Astrocyte (in vitro differentiated cells and primary cell): ENCODE data around the gene DGKQ. TPM values are rescaled to one million over a fixed set of nuclear protein-coding genes. Genes with fewer than 3 reads are reported as not detected.

Source experiments
- DNase-seq: peaks from one replicate; pipeline ENCODE4 v3.0.0-alpha.2; 2010; ENCODE audit warnings: low read depth
- FAIRE-seq: peaks from 2 replicates; lab custom pipeline; 2011; peaks lifted over from hg19 to GRCh38; lab: Jason Lieb, UNC
- H2AFZ ChIP-seq: 2 replicates; pipeline ENCODE4 v1.6.0; 2012; ENCODE audit warnings: low read depth, low read length, inconsistent platforms
- H3K27ac ChIP-seq: 2 replicates; pipeline ENCODE4 v1.5.1; 2011; ENCODE audit warnings: low read depth, low read length, inconsistent platforms
- H3K27me3 ChIP-seq: 2 replicates; pipeline ENCODE4 v1.6.0; 2011; ENCODE audit warnings: low read length, inconsistent platforms; ENCODE audit not compliant: insufficient read depth
- H3K36me3 ChIP-seq: 2 replicates; pipeline ENCODE4 v1.5.1; 2011; ENCODE audit warnings: low read length, inconsistent platforms; ENCODE audit not compliant: insufficient read depth
- H3K4me1 ChIP-seq: 2 replicates; pipeline ENCODE4 v1.5.1; 2011; ENCODE audit warnings: low read length, inconsistent platforms; ENCODE audit not compliant: insufficient read depth
- H3K4me2 ChIP-seq: 2 replicates; pipeline ENCODE4 v1.6.0; 2012; ENCODE audit warnings: low read length, inconsistent platforms
- H3K4me3 ChIP-seq: 2 replicates; pipeline ENCODE4 v1.5.1; 2011; ENCODE audit warnings: low read depth, mild to moderate bottlenecking, low read length, inconsistent platforms; ENCODE audit not compliant: insufficient read depth
- H3K79me2 ChIP-seq: 2 replicates; pipeline ENCODE4 v1.6.0; 2012; ENCODE audit warnings: mild to moderate bottlenecking, low read length, inconsistent platforms; ENCODE audit not compliant: insufficient read depth
- H3K9ac ChIP-seq: 2 replicates; pipeline ENCODE4 v1.6.0; 2012; ENCODE audit warnings: mild to moderate bottlenecking, low read length, inconsistent platforms
- H3K9me3 ChIP-seq: 2 replicates; pipeline ENCODE4 v1.5.1; 2012; ENCODE audit warnings: low read depth, mild to moderate bottlenecking, low read length, inconsistent platforms; ENCODE audit not compliant: insufficient read depth
- H4K20me1 ChIP-seq: 2 replicates; pipeline ENCODE4 v1.6.0; 2012; ENCODE audit warnings: low read length, inconsistent platforms; ENCODE audit not compliant: insufficient read depth
- H3K27ac Mint-ChIP-seq: one replicate; pipeline ENCODE4 v1.8.0; 2021; ENCODE audit warnings: mild to moderate bottlenecking, mixed read lengths; ENCODE audit not compliant: unreplicated experiment
- H3K27me3 Mint-ChIP-seq: one replicate; pipeline ENCODE4 v1.8.0; 2021; ENCODE audit warnings: low read depth, mixed read lengths; ENCODE audit not compliant: unreplicated experiment
- H3K36me3 Mint-ChIP-seq: one replicate; pipeline ENCODE4 v1.8.0; 2021; ENCODE audit warnings: low read depth, mixed read lengths; ENCODE audit not compliant: unreplicated experiment
- H3K4me1 Mint-ChIP-seq: one replicate; pipeline ENCODE4 v1.8.0; 2021; ENCODE audit warnings: low read depth, mixed read lengths; ENCODE audit not compliant: unreplicated experiment
- H3K4me3 Mint-ChIP-seq: one replicate; pipeline ENCODE4 v1.8.0; 2021; ENCODE audit warnings: mild to moderate bottlenecking, moderate library complexity, mixed read lengths; ENCODE audit not compliant: unreplicated experiment
- H3K9me3 Mint-ChIP-seq: one replicate; pipeline ENCODE4 v1.8.0; 2021; ENCODE audit warnings: mild to moderate bottlenecking, mixed read lengths; ENCODE audit not compliant: unreplicated experiment
- EZH2 ChIP-seq: IDR thresholded peaks from 2 replicates; pipeline ENCODE4 v1.6.1; 2012; ENCODE audit warnings: mild to moderate bottlenecking, low read length, inconsistent platforms; ENCODE audit not compliant: insufficient read depth
- total RNA-seq: library from RNA; stranded (reverse); gene quantifications from 2 replicates; pipeline ENCODE4 v1.2.1, GENCODE V29; 2021
- TF ChIP-seq, protein P1 (sequence below): IDR thresholded peaks from 2 replicates; pipeline ENCODE4 v1.5.1; 2011; ENCODE audit warnings: low read depth, mild to moderate bottlenecking, inconsistent platforms, low read length, moderate library complexity; ENCODE audit not compliant: insufficient read depth

DGKQ gene
- total RNA-seq, 1 donor from 2014 or later: 19.0 TPM

- no peaks in the 10 kb centered on the region for H3K36me3 ChIP-seq
- peaks cover 10% of the 10 kb centered on the region for H3K4me1 ChIP-seq
- H3K9me3 ChIP-seq: no peaks in the 10 kb centered on the region
- no peak overlapping the region for H2AFZ ChIP-seq
- no peak overlapping the region for H3K4me3 ChIP-seq
- Mint-ChIP-seq H3K9me3 (no peaks in the 10 kb centered on the region), H3K27me3 (no peaks in the 10 kb centered on the region), H3K27ac (no peak overlapping the region), H3K4me1 (no peaks in the 10 kb centered on the region), H3K36me3 (peaks cover 5% of the 10 kb centered on the region), H3K4me3 (peak overlapping the region; percentile 4)
- H3K27me3 ChIP-seq: no peaks in the 10 kb centered on the region
- FAIRE-seq: no peak
- TF ChIP-seq, protein P1, sequence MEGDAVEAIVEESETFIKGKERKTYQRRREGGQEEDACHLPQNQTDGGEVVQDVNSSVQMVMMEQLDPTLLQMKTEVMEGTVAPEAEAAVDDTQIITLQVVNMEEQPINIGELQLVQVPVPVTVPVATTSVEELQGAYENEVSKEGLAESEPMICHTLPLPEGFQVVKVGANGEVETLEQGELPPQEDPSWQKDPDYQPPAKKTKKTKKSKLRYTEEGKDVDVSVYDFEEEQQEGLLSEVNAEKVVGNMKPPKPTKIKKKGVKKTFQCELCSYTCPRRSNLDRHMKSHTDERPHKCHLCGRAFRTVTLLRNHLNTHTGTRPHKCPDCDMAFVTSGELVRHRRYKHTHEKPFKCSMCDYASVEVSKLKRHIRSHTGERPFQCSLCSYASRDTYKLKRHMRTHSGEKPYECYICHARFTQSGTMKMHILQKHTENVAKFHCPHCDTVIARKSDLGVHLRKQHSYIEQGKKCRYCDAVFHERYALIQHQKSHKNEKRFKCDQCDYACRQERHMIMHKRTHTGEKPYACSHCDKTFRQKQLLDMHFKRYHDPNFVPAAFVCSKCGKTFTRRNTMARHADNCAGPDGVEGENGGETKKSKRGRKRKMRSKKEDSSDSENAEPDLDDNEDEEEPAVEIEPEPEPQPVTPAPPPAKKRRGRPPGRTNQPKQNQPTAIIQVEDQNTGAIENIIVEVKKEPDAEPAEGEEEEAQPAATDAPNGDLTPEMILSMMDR: no peak
- TF ChIP-seq EZH2: no peak
- H3K4me2 ChIP-seq: no peak overlapping the region
- peaks cover 36% of the 10 kb centered on the region for H4K20me1 ChIP-seq
- no peak for DNase-seq
- H3K79me2 ChIP-seq: peaks cover 7% of the 10 kb centered on the region
- H3K27ac ChIP-seq: no peak overlapping the region
- no peak overlapping the region for H3K9ac ChIP-seq
These were observed 3.2 kb downstream of the DGKQ start for GRCh38 chr4:970046-970745.

DNA sequence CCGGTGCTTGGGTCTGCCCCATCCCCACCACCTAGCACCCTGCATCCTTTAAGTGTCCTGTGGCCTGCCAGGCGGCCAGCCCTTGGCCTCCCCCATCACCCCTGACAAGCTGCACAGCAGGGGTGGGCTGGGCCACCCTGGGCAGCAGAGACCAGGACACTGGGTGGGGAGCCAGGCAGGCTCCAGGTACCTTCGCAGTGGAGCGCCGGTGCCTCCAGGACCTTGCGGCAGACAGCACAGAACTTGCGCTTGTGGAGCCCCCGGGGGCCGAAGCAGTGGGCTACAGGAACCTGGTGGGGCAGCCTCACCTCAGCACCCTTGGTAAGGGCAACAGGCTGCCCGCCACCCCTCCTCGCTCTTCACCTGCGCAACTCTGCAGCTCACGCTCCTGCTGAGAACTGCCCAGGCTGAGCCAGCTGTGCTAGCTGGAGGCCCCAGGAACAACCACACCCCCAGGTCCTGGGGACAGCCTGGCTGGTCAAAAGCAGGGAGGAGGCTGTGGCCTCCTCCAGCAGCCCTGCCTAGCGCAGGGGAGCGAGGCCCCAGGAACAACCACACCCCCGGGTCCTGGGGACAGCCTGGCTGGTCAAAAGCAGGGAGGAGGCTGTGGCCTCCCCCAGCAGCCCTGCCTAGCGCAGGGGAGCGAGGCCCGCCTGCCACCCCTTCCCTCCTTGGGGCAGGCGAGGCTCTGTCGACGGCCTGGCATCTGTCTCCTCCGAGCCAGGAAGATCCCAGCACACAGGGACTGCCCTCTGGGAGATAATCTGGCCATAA is 4.6 kb downstream of the DGKQ start:
- Mint-ChIP-seq H3K4me3 (no peak overlapping the region), H3K36me3 (peaks cover 5% of the 10 kb centered on the region), H3K27ac (no peak overlapping the region), H3K27me3 (no peaks in the 10 kb centered on the region), H3K4me1 (no peaks in the 10 kb centered on the region), H3K9me3 (no peaks in the 10 kb centered on the region)
- H4K20me1 ChIP-seq: peaks cover 36% of the 10 kb centered on the region
- no peaks in the 10 kb centered on the region for H3K27me3 ChIP-seq
- no peaks in the 10 kb centered on the region for H3K36me3 ChIP-seq
- FAIRE-seq (no peak), DNase-seq (no peak)
- peaks cover 10% of the 10 kb centered on the region for H3K4me1 ChIP-seq
- H3K9ac ChIP-seq: no peak overlapping the region
- peaks cover 7% of the 10 kb centered on the region for H3K79me2 ChIP-seq
- no peak for TF ChIP-seq EZH2
- TF ChIP-seq, protein P1: no peak
- H3K27ac ChIP-seq: no peak overlapping the region
- no peak overlapping the region for H2AFZ ChIP-seq
- no peak overlapping the region for H3K4me3 ChIP-seq
- H3K9me3 ChIP-seq: no peaks in the 10 kb centered on the region
- H3K4me2 ChIP-seq: no peak overlapping the region

DNA sequence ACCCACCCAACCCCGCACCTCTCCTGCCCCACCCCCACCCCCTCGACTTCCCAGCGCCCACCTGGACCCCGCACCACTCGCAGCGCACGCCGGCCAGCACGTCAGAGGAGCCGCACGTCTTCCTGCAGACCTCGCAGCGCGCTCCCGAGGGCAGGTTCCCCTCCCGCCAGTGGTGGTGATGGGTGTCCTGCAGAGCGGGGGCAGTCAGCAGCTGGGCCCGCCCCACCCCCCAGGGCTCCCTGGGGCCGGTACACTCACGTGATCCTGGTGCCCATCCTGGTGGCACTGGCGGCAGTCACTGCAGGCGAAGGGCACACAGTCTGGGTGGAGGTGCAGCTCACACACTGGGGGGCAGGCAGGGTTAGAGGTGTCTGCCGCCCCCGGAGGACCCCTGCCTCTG is 5.1 kb downstream of the DGKQ start:
- peaks cover 5% of the 10 kb centered on the region for H3K36me3 Mint-ChIP-seq
- no peak overlapping the region for H3K4me3 Mint-ChIP-seq
- Histone ChIP-seq H4K20me1 (peaks cover 36% of the 10 kb centered on the region), H3K9ac (no peak overlapping the region), H3K79me2 (peaks cover 7% of the 10 kb centered on the region), H3K27me3 (no peaks in the 10 kb centered on the region), H3K9me3 (no peaks in the 10 kb centered on the region), H3K4me1 (peaks cover 10% of the 10 kb centered on the region), H3K4me2 (no peak overlapping the region), H3K4me3 (no peak overlapping the region), H3K27ac (no peak overlapping the region), H3K36me3 (no peaks in the 10 kb centered on the region), H2AFZ (no peak overlapping the region)
- H3K27ac Mint-ChIP-seq: no peak overlapping the region
- no peaks in the 10 kb centered on the region for H3K4me1 Mint-ChIP-seq
- FAIRE-seq (no peak), DNase-seq (no peak)
- TF ChIP-seq, protein P1: no peak
- no peak for TF ChIP-seq EZH2
- H3K9me3 Mint-ChIP-seq: no peaks in the 10 kb centered on the region
- no peaks in the 10 kb centered on the region for H3K27me3 Mint-ChIP-seq
